SK-N-SH treated with all-trans-retinoic acid at 6 μM for 48 hours (cell line): ENCODE measurements around the gene GTF2A2.

Source experiments
- RARB ChIP-seq: fragments of 250-450 bp; sonication (Bioruptor Pico); IDR thresholded peaks from 2 replicates; pipeline ENCODE4 v1.8.0; 2021; ENCODE audit warnings: mild to moderate bottlenecking, moderate library complexity
- TF ChIP-seq, protein P1 (sequence below): fragments of 250-450 bp; sonication (Bioruptor Pico); IDR thresholded peaks from 2 replicates; pipeline ENCODE4 v1.8.0; 2020; ENCODE audit warnings: mild to moderate bottlenecking, moderate library complexity, borderline replicate concordance

DNA sequence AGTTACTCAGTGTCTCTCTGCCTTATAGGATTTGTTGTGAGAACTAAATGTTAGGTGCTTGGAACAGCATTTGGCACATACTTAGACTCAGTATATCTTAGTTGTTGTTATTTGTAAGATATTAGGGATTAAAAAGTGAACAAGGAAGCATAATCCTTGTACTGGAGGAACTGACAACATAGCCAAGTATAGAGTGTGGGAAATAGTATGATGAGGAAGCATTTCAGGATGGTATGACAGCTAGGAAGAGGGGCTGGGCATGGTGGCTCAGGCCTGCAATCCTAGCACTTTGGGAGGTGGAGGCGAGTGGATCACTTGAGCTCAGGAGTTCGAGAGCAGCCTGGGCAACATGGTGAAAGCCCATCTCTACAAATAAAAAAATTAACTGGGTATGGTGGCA, 62.3 kb downstream of the GTF2A2 start:
- TF ChIP-seq, protein P1, sequence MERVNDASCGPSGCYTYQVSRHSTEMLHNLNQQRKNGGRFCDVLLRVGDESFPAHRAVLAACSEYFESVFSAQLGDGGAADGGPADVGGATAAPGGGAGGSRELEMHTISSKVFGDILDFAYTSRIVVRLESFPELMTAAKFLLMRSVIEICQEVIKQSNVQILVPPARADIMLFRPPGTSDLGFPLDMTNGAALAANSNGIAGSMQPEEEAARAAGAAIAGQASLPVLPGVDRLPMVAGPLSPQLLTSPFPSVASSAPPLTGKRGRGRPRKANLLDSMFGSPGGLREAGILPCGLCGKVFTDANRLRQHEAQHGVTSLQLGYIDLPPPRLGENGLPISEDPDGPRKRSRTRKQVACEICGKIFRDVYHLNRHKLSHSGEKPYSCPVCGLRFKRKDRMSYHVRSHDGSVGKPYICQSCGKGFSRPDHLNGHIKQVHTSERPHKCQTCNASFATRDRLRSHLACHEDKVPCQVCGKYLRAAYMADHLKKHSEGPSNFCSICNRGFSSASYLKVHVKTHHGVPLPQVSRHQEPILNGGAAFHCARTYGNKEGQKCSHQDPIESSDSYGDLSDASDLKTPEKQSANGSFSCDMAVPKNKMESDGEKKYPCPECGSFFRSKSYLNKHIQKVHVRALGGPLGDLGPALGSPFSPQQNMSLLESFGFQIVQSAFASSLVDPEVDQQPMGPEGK (CRISPR knock-in tag), result no peak
- TF ChIP-seq RARB (CRISPR knock-in tag), result no peak
